Stimulated activated CD4-positive, alpha-beta T cell treated with anti-CD3 and anti-CD28 coated beads, Interleukin-12 subunit alpha, Interleukin-12 subunit beta, amount 100 ng/mL, for 48 hours (primary cell): ENCODE measurements around the gene AQP3.
"Not testable (repeated sequence)": the region's sequence is repeated elsewhere in the genome, so short reads cannot be mapped to it uniquely, and the experiment has no call there.

Experiments
- DNase-seq, 3 donors: peaks; one replicate each; pipeline ENCODE4 v3.0.0-alpha.2; 2020; ENCODE audit warnings: low read depth in 2 of 3, low spot score in 1 of 3

Gene AQP3

DNA sequence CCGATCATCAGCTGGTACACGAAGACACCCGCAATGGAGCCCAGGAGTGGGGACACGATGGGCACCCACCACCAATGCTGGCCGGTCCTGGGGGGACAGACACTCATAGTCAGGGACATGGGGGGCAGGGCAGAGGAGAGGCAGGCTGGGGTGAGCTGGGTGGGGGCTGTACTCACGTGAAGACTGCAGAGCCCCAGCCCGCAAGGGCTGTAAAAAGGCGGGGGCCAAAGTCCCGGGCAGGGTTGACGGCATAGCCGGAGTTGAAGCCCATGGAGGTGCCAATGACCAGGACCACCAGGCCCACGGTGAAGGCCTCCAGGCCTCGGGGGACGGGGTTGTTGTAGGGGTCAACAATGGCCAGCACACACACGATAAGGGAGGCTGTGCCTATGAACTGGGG lies 5.3 kb downstream of the AQP3 start:
- DNase-seq = no peak

DNA sequence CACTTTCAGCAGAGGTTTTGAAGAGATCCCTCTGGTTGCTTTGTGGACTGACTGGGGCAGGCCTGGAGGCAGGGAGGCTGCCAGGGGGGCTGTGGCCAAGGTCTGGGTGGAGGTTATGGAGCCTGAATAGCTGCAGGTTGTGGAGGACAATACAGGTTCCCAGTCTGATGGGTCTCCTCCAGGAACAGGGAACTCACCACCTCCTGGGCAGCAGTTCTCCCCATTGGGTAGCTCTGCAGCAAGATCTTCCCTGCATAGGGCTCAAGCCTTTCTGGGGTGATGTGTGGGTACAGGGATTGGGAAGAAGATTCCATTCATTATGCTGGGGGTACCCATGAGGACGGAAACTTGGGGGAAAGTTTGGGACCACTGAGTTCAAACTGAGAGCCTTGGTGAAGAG lies 6.8 kb downstream of the AQP3 start:
- no peak for DNase-seq

DNA sequence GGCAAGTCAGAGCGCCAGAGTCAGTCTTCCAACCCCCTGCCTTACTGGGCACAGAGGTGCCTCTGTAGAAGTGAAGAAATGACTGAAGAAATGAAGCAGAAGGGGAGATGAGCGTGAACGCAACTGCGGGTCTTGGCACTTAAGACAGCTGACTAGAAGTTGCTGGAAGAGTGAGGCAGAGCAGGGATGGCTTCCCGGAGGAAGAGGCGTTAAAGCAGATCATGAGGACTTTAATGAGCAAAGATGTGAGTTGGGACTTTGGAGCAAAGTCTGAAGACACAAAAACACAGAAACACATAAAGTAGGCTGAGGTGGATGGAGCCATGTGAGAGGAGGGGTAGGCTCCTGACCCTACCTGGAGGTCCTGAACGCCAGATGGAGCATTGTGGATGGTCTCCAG lies 7.2 kb downstream of the AQP3 start:
- no peak for DNase-seq

DNA sequence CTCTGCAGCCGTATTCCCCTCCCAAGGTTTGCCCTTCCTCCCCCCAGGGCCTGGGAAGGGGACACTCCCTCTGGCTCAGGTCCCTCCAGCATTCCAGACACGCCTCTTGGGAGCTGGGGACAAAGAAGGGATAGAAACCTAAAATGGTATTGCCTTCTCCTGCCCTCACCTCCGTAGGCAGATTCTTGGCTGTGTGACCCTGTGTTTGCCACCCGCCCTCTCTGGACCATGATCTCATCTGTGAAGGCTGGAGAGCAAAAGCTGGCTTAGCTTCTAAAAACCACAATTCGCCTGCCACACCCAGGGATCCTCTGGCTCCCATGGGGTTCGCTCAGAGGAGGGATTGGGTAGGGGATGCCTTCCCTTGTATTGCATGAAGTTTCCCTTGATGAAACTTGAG lies 7.7 kb downstream of the AQP3 start:
- no peak for DNase-seq

DNA sequence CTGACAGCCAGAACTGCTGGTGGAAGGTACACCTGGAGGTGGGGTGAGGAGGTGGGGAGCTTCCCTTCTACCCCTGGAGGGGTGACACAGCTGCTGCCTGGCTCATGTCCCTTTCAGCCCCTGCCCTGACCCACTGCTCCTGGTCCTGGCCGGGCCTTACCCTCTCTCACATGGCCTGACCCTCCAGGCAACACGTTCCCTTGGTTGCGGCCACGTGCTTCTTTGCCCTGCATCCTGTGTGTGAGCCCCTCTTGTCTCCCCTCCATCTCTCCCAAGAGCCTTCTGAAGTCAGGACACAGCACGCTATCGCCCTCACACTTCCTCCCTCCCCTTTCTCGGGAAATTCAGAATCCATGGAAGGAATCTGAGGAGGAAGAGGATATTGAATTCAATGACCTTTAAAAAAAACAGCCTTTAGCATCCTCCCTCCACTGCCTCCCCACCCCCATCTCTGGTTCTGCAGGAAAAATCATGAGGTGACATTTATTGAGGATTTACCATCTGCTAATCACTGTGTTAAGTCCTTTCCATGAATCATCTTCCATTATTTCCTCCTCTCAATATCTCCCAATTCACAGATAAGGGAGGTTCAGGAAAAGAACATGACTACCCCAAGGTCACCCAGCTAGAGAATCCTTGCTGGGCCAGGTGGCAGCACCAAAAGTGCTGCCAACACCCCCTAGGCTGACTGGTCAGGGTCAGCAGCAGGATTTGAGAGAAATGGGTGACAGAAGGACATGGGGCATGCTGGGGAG lies 8.3 kb downstream of the AQP3 start:
- no peak for DNase-seq

DNA sequence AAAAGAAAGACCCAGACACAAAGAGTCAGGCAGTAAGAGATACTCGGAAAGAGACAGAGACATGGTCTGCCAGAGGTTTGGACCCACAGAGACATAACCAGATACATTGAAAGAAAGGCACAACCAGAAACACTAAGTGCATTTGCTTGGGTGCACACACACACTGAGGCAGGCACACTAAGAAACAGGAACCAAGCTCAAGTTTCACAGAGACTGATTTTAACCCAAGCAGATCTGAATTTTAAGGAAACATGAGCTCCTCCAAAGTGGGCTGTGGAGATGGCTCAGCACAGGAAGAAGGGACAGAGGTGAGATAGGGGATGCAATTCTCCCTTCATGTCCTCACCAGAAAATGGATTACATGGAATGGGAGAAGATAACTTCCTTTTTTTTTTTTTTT lies 9.5 kb downstream of the AQP3 start:
- no peak for DNase-seq

DNA sequence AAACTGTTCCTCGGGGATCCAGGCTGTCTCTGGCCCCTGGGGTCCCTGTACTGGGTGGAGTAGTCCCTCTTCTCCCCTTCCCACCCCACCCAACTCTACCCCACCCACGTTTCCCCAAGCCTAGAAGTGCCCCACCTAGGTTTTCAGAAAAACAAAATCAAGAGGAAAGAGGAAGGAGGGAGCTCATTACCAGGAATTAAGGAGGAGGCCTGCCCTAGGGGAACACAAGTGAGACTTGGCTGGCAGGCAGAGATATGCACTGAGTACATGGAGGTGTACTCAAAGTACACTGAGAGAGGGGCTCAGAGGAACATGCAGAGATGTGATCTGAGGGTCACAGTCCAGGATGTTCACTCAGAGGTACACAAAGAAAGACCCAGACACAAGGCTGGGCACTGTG lies 10.2 kb downstream of the AQP3 start:
- no peak for DNase-seq

DNA sequence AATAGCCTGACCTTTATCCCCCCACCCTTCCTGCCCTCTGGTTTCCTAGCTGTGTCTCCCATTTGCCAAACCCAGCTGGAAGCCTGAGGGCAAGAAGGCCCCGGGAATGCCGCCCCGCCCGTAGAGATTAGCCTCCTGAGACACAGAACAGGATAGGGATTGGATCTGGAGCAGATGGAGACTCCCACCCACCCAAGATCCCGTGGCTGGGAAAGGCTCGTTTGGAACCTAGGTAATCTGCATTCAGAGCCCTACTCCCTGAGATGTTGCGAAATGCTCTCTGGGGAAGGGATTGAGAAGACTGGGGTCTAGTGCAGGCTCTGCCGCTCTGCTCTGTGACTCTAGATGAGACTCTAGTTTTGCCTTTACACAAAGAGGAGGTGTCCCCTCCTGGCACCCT lies 10.9 kb downstream of the AQP3 start:
- no peak for DNase-seq

DNA sequence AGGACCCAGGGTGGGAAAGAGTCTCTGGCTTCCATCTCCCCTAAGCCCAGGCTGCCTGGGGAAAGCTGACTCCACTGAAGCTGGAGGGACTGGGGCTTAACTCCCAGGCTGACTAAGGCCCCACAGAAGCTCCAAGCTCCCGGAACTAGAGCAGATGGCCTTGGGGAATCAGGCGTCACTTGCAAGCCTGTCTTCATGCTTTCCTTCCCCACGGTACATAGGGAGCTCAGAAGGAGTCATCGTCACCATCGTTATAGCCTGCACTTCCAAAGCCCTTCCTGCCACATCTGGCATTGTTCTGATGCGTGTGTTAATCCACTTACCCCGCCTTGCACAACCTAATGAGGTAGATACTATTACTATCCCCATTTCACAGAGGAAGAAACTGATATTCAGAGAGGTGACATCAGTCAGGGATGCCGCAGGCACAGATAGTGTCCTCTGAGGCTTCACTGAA lies 11.5 kb downstream of the AQP3 start:
- no peak for DNase-seq

DNA sequence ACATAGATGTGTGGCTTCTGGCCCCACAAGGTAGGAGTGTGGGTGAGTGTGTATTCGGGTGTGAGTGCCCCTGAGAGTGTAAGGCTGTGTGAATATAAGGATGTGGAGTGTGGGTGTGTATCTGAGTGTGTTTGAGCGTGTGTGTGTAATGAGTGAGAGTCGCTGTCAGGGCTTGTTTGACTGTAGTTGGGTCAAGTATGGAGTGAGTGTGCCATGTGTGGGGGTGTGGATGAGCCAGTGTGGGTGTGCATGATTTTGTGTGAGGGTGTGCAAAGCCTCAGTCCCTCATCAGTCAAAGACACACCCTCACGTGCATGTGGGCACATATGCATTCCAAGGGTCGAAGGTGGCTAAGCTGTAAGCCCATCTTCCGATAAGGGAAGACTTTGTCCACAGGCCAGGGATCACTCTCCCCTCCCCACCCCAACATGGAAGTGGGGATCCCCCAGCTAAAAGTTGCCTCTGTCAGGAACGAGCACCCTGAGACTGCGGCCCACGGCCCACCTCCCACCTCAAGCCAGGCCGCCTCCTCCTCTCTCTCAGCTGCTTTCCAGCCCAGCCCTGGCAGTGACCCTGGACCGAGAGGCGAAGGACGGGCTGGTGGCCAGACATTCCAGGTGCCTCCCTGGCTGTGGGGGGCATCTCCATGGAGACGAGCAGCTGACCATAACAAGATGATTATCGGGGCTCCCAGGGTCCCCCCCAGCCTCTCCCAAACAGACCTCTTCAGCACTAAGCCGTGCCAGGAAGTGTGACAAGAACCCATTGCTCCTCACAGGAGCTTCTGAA lies 12.9 kb downstream of the AQP3 start:
- no peak for DNase-seq

DNA sequence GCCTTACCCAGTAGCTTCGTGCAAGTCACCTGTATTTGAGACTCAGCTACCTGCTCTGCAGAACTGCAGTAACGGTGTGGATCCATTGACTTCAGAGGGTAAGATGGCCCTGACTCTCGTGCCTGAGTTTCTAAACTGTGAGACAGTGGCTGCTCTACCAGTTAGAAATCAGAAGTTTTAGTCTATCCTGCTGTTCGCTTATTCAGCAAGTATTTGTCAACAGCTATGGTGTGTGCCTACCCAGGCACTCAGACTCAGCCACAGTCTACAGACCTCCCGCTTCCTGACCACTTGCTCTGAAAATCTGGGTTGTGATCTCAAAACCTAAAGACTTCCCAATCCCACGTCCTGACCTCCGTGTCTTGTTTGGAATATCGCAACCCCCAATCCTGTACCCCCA lies 13.5 kb downstream of the AQP3 start:
- DNase-seq = no peak

DNA sequence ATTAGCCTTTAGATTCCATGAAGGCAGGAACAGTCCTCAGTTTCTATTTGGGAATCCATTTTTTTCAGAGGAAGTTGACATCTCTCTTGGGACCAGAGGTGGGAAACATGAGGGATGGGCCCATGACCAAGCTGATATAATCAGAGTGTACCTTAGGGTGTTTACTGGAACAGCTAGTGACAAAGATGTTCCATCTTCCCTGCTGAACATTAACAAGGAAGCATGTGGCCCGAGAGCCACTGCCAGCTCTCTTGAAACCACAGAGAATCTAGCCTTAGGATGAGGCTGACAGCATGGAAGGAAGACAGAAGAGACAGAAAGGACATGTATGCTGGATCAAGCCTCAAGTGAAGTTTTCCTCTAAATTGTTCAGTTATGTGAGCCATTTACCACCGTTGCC lies 16.0 kb downstream of the AQP3 start:
- DNase-seq = no peak

DNA sequence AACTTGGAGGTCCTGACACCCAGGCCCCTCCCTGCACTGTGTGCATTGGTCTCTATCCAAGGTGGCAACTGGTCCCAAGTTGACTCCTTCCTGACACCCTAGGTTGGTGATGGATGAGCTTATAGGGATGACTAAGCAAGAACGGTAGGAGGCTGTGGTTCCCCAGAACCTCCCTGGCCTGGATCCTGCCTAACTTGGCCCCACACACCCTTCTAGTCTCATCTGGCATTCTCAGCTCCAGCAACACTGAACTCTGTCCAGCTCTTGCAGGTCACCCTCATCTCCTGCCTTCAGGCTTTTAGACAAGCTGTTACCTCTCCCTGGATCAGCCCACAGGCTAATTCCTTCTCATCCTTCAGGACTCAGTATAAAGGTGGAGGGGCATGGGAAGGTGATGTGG lies 16.5 kb downstream of the AQP3 start:
- no peak for DNase-seq

DNA sequence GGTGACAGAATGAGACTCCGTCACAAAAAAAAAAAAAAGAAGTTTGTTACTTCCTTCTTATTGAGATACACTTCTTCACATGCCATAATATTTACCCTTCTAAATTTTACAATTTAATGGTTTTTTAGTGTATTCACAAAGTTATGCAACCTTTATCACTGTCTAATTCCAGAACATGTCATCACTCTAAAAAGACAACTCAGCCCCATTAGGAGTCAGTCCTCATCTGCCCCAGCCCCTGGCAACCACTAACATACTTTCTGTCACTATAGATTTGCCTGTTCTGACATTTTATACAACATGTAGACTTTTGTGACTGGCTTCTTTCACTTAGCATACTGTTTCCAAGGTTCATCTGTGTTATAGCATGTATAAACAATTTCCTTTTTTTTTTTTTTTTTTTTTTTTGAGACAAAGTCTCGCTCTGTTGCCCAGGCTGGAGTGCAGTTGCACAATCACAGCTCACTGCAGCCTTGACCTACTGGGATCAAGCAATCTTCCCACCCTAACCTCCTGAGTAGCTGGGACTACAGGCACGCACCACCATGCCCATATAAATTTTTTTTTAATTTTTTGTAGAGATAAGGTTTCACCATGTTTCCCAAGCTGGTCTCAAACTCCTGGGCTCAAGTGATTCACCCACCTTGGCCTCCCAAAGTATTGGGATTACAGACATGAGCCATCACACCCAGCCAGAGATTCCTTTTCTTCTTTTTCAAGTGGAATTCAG lies 18.0 kb downstream of the AQP3 start:
- DNase-seq = no peak

DNA sequence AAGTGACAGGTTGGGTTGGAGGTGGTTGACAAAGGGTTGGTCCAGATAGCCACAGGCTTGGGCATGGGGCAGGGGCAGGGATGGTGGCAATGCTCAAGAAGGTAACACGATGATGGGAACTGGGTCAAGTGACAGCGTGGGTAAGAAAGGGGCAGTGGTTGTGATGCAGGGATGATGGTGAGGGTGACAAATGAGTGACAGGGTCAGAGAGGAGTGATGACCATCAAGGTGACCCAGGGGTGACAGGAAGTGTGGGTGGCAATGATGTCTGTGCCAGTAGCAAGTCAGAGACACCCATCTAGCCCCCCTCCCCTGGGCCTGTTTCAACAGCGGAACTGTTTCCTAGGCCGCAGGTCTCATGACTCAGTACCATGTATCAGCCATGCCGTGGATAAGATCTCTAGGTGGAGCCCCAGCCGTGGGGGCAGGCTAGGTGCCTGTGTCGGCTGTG lies 20.5 kb downstream of the AQP3 start:
- DNase-seq = no peak

DNA sequence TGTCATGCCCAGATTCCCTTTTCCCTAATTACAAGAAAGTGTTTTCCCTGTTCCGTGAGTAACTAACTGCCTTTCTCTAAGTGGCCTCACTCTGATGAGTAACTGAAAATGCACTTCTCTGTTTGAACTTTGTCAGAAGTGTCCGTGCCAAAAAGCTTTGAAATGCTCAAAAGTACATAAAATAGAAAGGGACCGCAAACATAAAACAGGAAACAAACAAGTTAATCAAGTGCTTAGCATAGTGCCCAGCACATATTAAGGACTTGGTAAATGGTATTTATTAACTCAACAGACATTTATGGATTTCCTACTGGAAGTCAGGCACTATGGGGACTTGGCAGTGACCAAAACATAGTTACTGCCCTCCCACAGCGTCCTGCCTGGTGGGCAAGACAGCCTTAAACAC lies 22.3 kb downstream of the AQP3 start:
- no peak for DNase-seq

DNA sequence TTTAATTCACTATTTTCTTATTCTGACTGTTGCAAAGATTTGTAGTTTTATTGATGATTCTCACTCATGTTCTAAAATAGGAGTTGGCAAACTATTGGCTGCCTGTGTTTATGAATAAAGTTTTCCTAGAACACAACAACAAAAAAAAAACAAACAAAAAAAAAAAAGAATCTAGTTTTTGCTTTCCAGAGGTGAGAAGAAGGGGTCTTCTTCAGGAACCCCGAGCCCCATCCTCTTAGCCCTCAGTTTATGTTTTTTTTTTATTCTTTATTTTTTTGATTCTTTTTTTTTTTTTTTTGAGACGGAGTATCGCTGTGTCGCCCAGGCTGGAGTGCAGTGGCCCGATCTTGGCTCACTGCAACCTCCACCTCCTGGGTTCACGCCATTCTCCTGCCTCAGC lies 22.9 kb downstream of the AQP3 start:
- not testable (repeated sequence) for DNase-seq

DNA sequence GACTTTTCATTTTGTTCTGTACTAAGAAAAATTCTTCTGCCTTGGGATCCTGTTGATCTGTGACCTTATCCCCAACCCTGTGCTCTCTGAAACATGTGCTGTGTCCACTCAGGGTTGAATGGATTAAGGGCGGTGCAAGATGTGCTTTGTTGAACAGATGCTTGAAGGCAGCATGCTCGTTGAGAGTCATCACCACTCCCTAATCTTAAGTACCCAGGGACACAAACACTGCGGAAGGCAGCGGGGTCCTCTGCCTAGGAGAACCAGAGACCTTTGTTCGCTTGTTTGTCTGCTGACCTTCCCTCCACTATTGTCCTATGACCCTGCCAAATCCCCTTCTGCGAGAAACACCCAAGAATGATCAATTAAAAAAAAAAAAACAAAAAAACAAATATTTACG lies 23.4 kb downstream of the AQP3 start:
- DNase-seq = not testable (repeated sequence)

DNA sequence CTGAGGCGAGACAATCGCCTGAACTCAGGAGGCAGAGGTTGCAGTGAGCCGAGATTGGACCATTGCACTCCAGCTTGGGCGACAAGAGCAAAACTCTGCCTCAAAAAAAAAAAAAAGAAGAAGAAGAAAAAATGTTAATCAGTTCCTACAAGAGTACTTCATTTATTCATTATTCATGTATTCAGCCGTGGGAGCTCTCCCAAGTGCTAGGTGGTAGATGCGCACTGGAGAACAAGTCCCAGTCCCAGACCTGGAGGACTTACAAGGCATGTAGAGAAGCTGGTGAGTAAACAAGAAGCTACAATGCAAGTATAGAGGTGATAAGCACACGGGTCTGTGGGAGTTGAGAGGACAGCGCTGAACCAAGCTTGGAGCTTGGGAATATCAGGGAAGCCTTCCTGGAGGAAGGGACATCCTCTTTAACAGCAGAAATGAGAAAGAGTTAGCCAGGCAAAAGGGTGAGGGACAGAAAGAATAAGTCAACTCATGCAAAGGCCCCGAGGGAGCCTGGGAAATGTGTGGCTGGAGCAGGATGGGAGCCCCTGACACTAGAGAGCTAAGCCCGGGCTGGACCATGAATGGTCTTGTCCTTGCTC lies 27.6 kb downstream of the AQP3 start:
- DNase-seq = no peak

DNA sequence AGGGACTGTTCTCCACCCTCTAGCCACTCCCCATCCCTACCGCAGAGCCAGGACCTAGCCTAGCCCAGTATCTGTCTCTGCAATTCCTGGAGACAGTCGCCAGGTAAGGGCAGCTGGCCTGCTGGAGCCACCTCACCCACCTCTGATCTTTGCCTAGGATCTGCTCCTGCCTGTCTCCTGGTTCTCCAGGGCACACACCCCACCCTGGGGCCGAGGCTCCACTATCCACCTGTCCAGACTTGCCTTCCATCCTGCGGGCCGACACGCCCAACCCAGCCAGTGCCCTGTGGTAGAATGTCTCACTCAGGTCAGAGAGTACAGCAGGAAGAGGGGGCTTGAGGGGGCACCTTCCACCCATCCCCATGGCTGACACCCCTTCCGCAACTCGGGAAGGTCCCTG lies 29.3 kb downstream of the AQP3 start:
- no peak for DNase-seq

DNA sequence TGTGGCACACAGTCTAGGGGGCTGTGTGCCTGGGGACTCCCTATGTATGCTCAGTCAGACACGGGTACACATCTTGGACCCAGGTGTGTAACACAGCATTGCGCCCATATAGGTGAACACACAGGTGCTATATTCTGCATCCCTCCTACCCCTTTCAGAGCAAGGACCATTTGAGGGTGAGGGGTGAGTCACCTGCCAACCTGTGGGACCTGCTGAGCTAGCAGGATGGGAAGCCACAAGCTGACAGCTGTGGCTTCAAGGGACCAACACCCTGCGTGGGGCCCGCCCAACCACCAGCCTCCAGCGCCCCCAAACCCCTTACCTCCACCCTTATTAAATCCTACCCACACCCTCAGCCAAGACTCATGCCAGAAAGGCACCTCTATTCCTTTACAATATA lies 30.4 kb downstream of the AQP3 start:
- no peak for DNase-seq
